Neuronal stem cell (in vitro differentiated cells): ENCODE results near the gene PCF11.

ENCODE experiments used
- DNase-seq: peaks from one replicate; pipeline ENCODE4 v3.0.0-alpha.2; 2013; ENCODE audit warnings: low spot score
- H2AFZ ChIP-seq: one replicate; pipeline ENCODE4 v1.6.1; 2013; ENCODE audit warnings: mild to moderate bottlenecking, low read length, inconsistent platforms
- H2AK5ac ChIP-seq: 2 replicates; pipeline ENCODE4 v1.6.1; 2013; ENCODE audit warnings: low read depth, mild to moderate bottlenecking, inconsistent platforms, low read length, moderate library complexity, mixed read lengths
- H2BK120ac ChIP-seq: 2 replicates; pipeline ENCODE4 v1.6.1; 2013; ENCODE audit warnings: low read depth, mild to moderate bottlenecking, inconsistent platforms, low read length, moderate library complexity, mixed read lengths
- H2BK12ac ChIP-seq: one replicate; pipeline ENCODE4 v1.6.1; 2013; ENCODE audit warnings: low read length, inconsistent platforms
- H2BK15ac ChIP-seq: 2 replicates; pipeline ENCODE4 v1.6.1; 2013; ENCODE audit warnings: mild to moderate bottlenecking, low read length, inconsistent platforms, mixed read lengths
- H2BK5ac ChIP-seq: one replicate; pipeline ENCODE4 v1.6.1; 2013; ENCODE audit warnings: inconsistent platforms, mild to moderate bottlenecking, low read length, moderate library complexity
- H3K14ac ChIP-seq: one replicate; pipeline ENCODE4 v1.6.1; 2013; ENCODE audit warnings: low read length, inconsistent platforms
- H3K18ac ChIP-seq: 2 replicates; pipeline ENCODE4 v1.6.1; 2013; ENCODE audit warnings: low read length, inconsistent platforms
- H3K23ac ChIP-seq: 2 replicates; pipeline ENCODE4 v1.6.1; 2013; ENCODE audit warnings: low read depth, mild to moderate bottlenecking, mixed read lengths, low read length, inconsistent platforms; ENCODE audit not compliant: poor library complexity
- H3K27ac ChIP-seq: replicated peaks from 3 replicates; pipeline ENCODE4 v1.5.1; 2013; ENCODE audit warnings: low read length, inconsistent platforms
- H3K27me3 ChIP-seq, 3 experiments: 2 replicates each; pipeline ENCODE4 v1.6.1; 2013; ENCODE audit warnings: low read length in 3 of 3, mild to moderate bottlenecking in 2 of 3, inconsistent platforms in 1 of 3, low read depth in 1 of 3, mixed read lengths in 1 of 3, moderate library complexity in 1 of 3; ENCODE audit not compliant: control insufficient read depth in 3 of 3, insufficient read depth in 3 of 3
- H3K36me3 ChIP-seq, 2 donors: replicated peaks in 1 of 2; 2 replicates each; pipeline ENCODE4 v1.6.1; 2013; ENCODE audit warnings: low read length in 2 of 2; ENCODE audit not compliant: control insufficient read depth in 2 of 2, insufficient read depth in 2 of 2
- H3K4ac ChIP-seq: 2 replicates; pipeline ENCODE4 v1.6.1; 2013; ENCODE audit warnings: inconsistent platforms, mild to moderate bottlenecking, low read length, moderate library complexity
- H3K4me1 ChIP-seq, 2 donors: 1 replicate in 1 of 2; 2 replicates in 1 of 2; pipeline ENCODE4 v1.6.1; 2013; ENCODE audit warnings: low read length in 2 of 2, low read depth in 1 of 2; ENCODE audit not compliant: control insufficient read depth in 2 of 2, insufficient read depth in 1 of 2
- H3K4me2 ChIP-seq: one replicate; pipeline ENCODE4 v1.6.1; 2013; ENCODE audit warnings: mild to moderate bottlenecking, low read length, inconsistent platforms; ENCODE audit not compliant: insufficient read depth, poor library complexity, severe bottlenecking
- H3K4me3 ChIP-seq, 2 donors: 2 replicates each; pipeline ENCODE4 v1.5.1; 2013; ENCODE audit warnings: low read length in 2 of 2, mild to moderate bottlenecking in 2 of 2, inconsistent platforms in 1 of 2, moderate library complexity in 1 of 2
- H3K79me1 ChIP-seq: one replicate; pipeline ENCODE4 v1.6.1; 2013; ENCODE audit warnings: low read depth, mild to moderate bottlenecking, inconsistent platforms, low read length, moderate library complexity
- H3K9ac ChIP-seq: one replicate; pipeline ENCODE4 v1.6.1; 2013; ENCODE audit warnings: mild to moderate bottlenecking, low read depth, low read length, inconsistent platforms; ENCODE audit not compliant: poor library complexity
- H3K9me3 ChIP-seq, 2 donors: replicated peaks in 1 of 2; 2 replicates each; pipeline versions ENCODE3 to v1.6.1; 2013; ENCODE audit warnings: low read length in 2 of 2, mild to moderate bottlenecking in 2 of 2, inconsistent platforms in 1 of 2, low read depth in 1 of 2, mixed read lengths in 1 of 2, moderate library complexity in 1 of 2; ENCODE audit not compliant: control insufficient read depth in 2 of 2, insufficient read depth in 1 of 2
- H4K8ac ChIP-seq: one replicate; pipeline ENCODE4 v1.6.1; 2013; ENCODE audit warnings: low read depth, mild to moderate bottlenecking, inconsistent platforms, low read length, moderate library complexity
- H4K91ac ChIP-seq: one replicate; pipeline ENCODE4 v1.6.1; 2013; ENCODE audit warnings: low read length, low read depth, mild to moderate bottlenecking, inconsistent platforms; ENCODE audit not compliant: poor library complexity
- WGBS, 2 donors: extraction: QIAGEN DNeasy Blood & Tissue Kit; methylation state at CpG; one replicate each; pipeline ENCODE4 v1.1.7; 2013; ENCODE audit warnings: missing lambda C conversion rate in 2 of 2, mixed read lengths in 1 of 2; ENCODE audit not compliant: insufficient read length in 2 of 2, insufficient replicate concordance in 1 of 2; ENCODE audit errors: extremely low coverage in 2 of 2; 5-methylcytosine and 5-hydroxymethylcytosine counted together

The PCF11 gene

GRCh38 chr11:83194281-83195142, 37.6 kb downstream of the PCF11 start:
- no peaks in the 10 kb centered on the region for H3K9me3 ChIP-seq

GRCh38 chr11:83195143-83195466, 38.2 kb downstream of the PCF11 start:
- H3K23ac ChIP-seq: no peak overlapping the region
- peak overlapping the region in 1 of 2 donors; percentile 68 for H3K4me3 ChIP-seq
- H2BK120ac ChIP-seq: no peak overlapping the region
- H3K9me3 ChIP-seq: no peaks in the 10 kb centered on the region
- H3K18ac ChIP-seq: no peak overlapping the region
- no peak overlapping the region for H2BK12ac ChIP-seq
- H3K4me2 ChIP-seq: no peak overlapping the region
- no peak overlapping the region for H4K8ac ChIP-seq
- H3K27me3 ChIP-seq: no peaks in the 10 kb centered on the region
- H3K4ac ChIP-seq: no peak overlapping the region
- peaks cover 3 to 11% of the 10 kb centered on the region in 2 donors for H3K4me1 ChIP-seq
- H2AFZ ChIP-seq: peak overlapping the region; percentile 94
- H4K91ac ChIP-seq: no peak overlapping the region
- H3K14ac ChIP-seq: no peak overlapping the region
- H2BK15ac ChIP-seq: no peak overlapping the region
- no CpG with 5 or more reads among the region's 4 CpGs for WGBS, 2 donors
- no peak for DNase-seq
- H3K9ac ChIP-seq: no peak overlapping the region
- H2BK5ac ChIP-seq: no peak overlapping the region
- peaks cover 5 to 29% of the 10 kb centered on the region in 2 donors for H3K36me3 ChIP-seq
- H3K27ac ChIP-seq: no peak overlapping the region
- H2AK5ac ChIP-seq: no peak overlapping the region
- H3K79me1 ChIP-seq: no peaks in the 10 kb centered on the region

More at GRCh38 chr11:83194281-83195142, 37.6 kb downstream of the PCF11 start:
- H3K27me3 ChIP-seq: no peaks in the 10 kb centered on the region
- WGBS, 2 donors: no CpG with 5 or more reads among the region's 35 CpGs
- H3K4me3 ChIP-seq: peak overlapping the region; percentile 68 to 97
- no peak overlapping the region for H4K8ac ChIP-seq
- H2AFZ ChIP-seq: peak overlapping the region; percentile 94
- no peak overlapping the region for H3K18ac ChIP-seq
- H2BK120ac ChIP-seq: no peak overlapping the region
- DNase-seq: peak; percentile 26
- H3K23ac ChIP-seq: peak overlapping the region; percentile 56
- H3K79me1 ChIP-seq: no peaks in the 10 kb centered on the region
- H3K14ac ChIP-seq: peak overlapping the region; percentile 42
- H3K9ac ChIP-seq: peak overlapping the region; percentile 66
- no peak overlapping the region for H3K27ac ChIP-seq
- peak overlapping the region; percentile 97 for H3K4me2 ChIP-seq
- no peak overlapping the region for H2BK15ac ChIP-seq
- H2BK5ac ChIP-seq: no peak overlapping the region
- H3K4me1 ChIP-seq: peaks cover 3 to 11% of the 10 kb centered on the region in 2 donors
- H3K4ac ChIP-seq: no peak overlapping the region
- peaks cover 5 to 34% of the 10 kb centered on the region in 2 donors for H3K36me3 ChIP-seq
- H4K91ac ChIP-seq: no peak overlapping the region
- no peak overlapping the region for H2AK5ac ChIP-seq
- H2BK12ac ChIP-seq: no peak overlapping the region

GRCh38 chr11:83195649-83196048, 38.7 kb downstream of the PCF11 start:
- Histone ChIP-seq H3K27ac (no peak overlapping the region), H3K4me3 (peak overlapping the region in 1 of 2 donors; percentile 68), H4K91ac (no peak overlapping the region), H2AFZ (no peak overlapping the region), H3K23ac (no peak overlapping the region), H3K9ac (no peak overlapping the region), H2BK5ac (no peak overlapping the region), H3K18ac (no peak overlapping the region), H4K8ac (no peak overlapping the region), H3K9me3 (no peaks in the 10 kb centered on the region), H3K36me3 (peaks cover 5 to 24% of the 10 kb centered on the region in 2 donors), H2BK120ac (no peak overlapping the region), H2BK15ac (no peak overlapping the region), H2BK12ac (no peak overlapping the region), H3K79me1 (no peaks in the 10 kb centered on the region), H3K4ac (no peak overlapping the region), H3K14ac (no peak overlapping the region), H3K4me1 (peaks cover 3 to 11% of the 10 kb centered on the region in 2 donors), H3K27me3 (no peaks in the 10 kb centered on the region), H2AK5ac (no peak overlapping the region), H3K4me2 (no peak overlapping the region)
- whole genome bisulfite sequencing, 2 donors: no CpG with 5 or more reads among the region's 8 CpGs
- no peak for DNase-seq

DNA sequence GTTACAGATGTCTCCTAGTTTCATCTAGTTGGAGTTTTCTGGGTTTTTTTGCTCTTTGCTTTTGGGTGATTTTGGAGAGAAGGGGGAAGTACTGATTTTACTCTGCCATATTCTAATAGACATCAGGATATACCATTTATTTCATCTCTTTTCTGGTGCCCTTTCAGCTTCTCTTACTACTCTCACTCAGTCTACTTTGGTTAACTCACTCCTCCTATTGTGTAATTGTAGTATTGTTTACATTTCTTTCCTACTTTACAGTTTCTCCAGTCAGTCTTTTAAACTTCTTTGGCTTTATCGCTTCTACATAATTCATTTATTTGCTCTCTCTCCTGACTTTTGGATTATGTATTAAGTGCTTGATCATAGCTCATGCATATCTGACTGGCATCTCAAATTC, 43.1 kb downstream of the PCF11 start:
- H2AFZ ChIP-seq: no peak overlapping the region
- H3K4ac ChIP-seq: no peak overlapping the region
- no peak overlapping the region for H3K4me3 ChIP-seq
- no peak overlapping the region for H2BK120ac ChIP-seq
- H3K27ac ChIP-seq: no peak overlapping the region
- no peak overlapping the region for H4K91ac ChIP-seq
- no peaks in the 10 kb centered on the region for H3K27me3 ChIP-seq
- no peak overlapping the region for H2BK5ac ChIP-seq
- H3K4me1 ChIP-seq: peaks cover 0 to 2% of the 10 kb centered on the region in 2 donors
- peaks cover 0 to 3% of the 10 kb centered on the region in 2 donors for H3K36me3 ChIP-seq
- no peak overlapping the region for H3K18ac ChIP-seq
- H4K8ac ChIP-seq: no peak overlapping the region
- no peak overlapping the region for H2AK5ac ChIP-seq
- H3K14ac ChIP-seq: no peak overlapping the region
- DNase-seq: no peak
- no peak overlapping the region for H3K4me2 ChIP-seq
- H3K9ac ChIP-seq: no peak overlapping the region
- H3K79me1 ChIP-seq: no peaks in the 10 kb centered on the region
- no CpG with 5 or more reads among the region's 1 CpG for WGBS, 2 donors
- no peak overlapping the region for H3K23ac ChIP-seq
- no peaks in the 10 kb centered on the region for H3K9me3 ChIP-seq
- no peak overlapping the region for H2BK15ac ChIP-seq
- H2BK12ac ChIP-seq: no peak overlapping the region
